ENCODE measurements around the gene WNT11.

The WNT11 gene

GRCh38 chr11:76206327-76207081 lies at the start of gene WNT11:
TSS of gene WNT11 (minus strand) at chr11:76206502. CDS start at chr11:76206407, 95 bp downstream.
- DNase-seq, result peak; percentile 53

GRCh38 chr11:76253416-76253815 lies 47.1 kb upstream of the WNT11 start:
- DNase-seq, result no peak

- DNase-seq, result no peak
Observed at GRCh38 chr11:76252631-76253070, 46.3 kb upstream of the WNT11 start.

- no peak for DNase-seq
Observed at GRCh38 chr11:76251576-76251975, 45.3 kb upstream of the WNT11 start.

- DNase-seq, result no peak
Observed at GRCh38 chr11:76251226-76251575, 44.9 kb upstream of the WNT11 start.

GRCh38 chr11:76250520-76251225 lies 44.4 kb upstream of the WNT11 start:
- no peak for DNase-seq

GRCh38 chr11:76249195-76249741 lies 43.0 kb upstream of the WNT11 start:
- DNase-seq, result no peak

- no peak for DNase-seq
Observed at GRCh38 chr11:76248210-76248609, 41.9 kb upstream of the WNT11 start.

- DNase-seq, result no peak
Observed at GRCh38 chr11:76247091-76247490, 40.8 kb upstream of the WNT11 start.

- DNase-seq, result no peak
Observed at GRCh38 chr11:76246271-76246933, 40.1 kb upstream of the WNT11 start.

GRCh38 chr11:76245720-76246119 lies 39.4 kb upstream of the WNT11 start:
- no peak for DNase-seq

GRCh38 chr11:76244316-76244851 lies 38.1 kb upstream of the WNT11 start:
- no peak for DNase-seq

- no peak for DNase-seq
Observed at GRCh38 chr11:76243957-76244285, 37.6 kb upstream of the WNT11 start.

- DNase-seq, result no peak
Observed at GRCh38 chr11:76243193-76243956, 37.1 kb upstream of the WNT11 start.

- no peak for DNase-seq
Observed at GRCh38 chr11:76242004-76242779, 35.9 kb upstream of the WNT11 start.

- DNase-seq, result no peak
Observed at GRCh38 chr11:76241243-76242000, 35.1 kb upstream of the WNT11 start.

GRCh38 chr11:76240666-76241065 lies 34.4 kb upstream of the WNT11 start:
- no peak for DNase-seq

- no peak for DNase-seq
Observed at GRCh38 chr11:76240161-76240540, 33.8 kb upstream of the WNT11 start.

GRCh38 chr11:76239483-76240160 lies 33.3 kb upstream of the WNT11 start:
- no peak for DNase-seq

GRCh38 chr11:76238551-76238950 lies 32.2 kb upstream of the WNT11 start:
- no peak for DNase-seq

GRCh38 chr11:76237914-76238313 lies 31.6 kb upstream of the WNT11 start:
- DNase-seq, result no peak

Data from activated T-cell treated with anti-CD3 and anti-CD28 coated beads, Interleukin-2, amount 50 U/mL, for 1 hour (primary cell).